NCI-H128 (cell line): ENCODE measurements around the gene KRTAP5-6.

ENCODE experiments used
- DNase-seq: peaks from one replicate; lab custom pipeline; 2025; ENCODE audit not compliant: unreplicated experiment; lab: John Stamatoyannopoulos, UW

Gene KRTAP5-6

DNA sequence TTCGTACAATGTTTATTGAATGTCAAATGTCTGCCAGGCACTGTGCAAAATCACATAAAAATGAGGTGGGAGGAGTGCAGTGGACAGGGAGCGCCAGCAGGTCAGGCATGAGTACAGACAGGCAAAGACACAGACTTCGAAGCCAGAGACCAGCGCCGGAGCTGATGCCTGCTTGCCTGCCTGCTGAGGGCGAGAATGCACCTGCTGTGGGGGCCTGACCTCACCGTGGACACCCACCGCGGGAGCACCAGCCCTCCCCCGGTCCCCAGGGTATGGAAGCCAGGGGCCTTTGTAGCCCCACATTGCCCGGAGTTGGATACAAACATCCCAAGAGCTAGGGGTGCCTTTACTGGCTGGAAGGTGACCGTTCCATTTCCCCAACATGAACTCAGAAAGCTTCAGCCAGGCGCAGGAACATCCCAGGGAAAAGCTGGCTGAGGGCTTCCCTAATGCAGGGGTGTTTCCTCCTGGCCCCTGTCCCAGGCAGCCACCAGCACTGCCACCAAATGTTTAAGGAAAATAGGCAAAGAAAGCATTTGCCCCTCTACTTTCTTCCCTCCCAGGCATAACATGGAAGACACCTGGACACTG, 35.5 kb downstream of the KRTAP5-6 start:
- no peak for DNase-seq

GRCh38 chr11:1733009-1733715, 36.2 kb downstream of the KRTAP5-6 start:
- DNase-seq, result no peak

DNA sequence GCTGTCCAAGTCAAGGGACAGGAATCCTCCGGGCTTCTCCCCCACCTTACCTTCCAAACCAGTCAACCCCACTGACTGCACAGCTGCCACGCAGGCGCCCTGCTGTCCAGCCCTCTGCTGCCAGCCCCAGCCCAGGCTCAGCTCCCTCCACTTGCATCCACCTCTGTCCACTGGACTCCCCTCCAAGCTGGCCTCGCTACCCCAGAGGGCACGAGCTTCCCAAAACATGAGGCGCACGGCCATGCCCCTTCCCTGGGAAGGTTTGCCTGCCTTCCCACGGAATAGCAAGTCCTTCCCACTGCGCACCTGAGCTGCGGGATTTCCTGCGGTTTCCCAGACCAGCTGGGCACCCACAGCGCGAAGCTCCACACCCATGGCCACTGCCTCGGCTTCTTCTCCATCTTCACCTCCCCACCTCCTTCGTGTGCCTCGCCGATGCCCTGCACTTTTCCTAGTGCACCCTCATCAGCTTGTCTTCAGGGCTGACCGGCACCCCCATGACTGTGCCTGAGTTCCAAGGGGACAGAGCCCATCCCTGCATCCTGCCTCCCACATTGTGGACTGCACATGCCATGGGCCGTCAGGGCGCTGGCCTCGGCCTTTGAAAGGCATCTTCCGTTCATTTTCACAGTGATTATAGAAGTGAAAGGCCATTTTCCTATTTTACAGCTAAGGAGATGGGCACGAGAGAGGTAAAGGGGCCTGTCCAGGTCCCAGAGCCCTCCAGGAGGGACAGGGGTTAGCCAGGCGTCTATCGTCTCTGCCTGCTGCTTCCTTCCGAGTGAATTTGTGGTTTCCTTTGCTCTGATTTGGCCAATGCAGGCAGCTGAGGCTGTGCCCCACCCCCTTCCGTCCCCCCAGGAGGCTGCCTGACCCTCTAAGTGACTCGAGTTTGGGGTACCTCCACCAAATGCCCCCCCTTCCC, 37.0 kb downstream of the KRTAP5-6 start:
- no peak for DNase-seq

DNA sequence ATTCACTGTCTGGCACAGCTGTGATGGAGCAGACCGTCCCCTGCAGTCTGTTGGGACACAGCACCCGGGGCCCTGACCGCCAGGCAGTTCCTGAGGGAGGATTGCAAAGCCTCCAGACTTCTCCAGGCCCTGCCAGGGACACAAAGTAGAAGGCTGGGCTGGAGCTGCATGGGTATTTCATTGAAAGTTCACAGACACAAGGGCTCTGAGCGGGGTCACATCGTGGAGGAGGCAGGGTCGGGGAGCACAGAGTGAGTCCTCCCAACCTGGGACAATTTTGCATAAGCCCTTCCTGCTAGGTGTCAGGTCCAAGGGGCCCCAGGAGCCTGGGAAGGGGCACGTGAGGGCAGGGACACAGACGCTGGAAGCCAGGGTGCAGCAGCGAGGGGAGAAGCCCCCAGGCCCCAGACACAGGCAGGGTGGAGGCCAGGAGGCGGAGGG, 37.7 kb downstream of the KRTAP5-6 start:
- DNase-seq, result no peak

GRCh38 chr11:1735271-1735670, 38.3 kb downstream of the KRTAP5-6 start:
- no peak for DNase-seq

GRCh38 chr11:1736447-1736992, 39.5 kb downstream of the KRTAP5-6 start:
- no peak for DNase-seq

DNA sequence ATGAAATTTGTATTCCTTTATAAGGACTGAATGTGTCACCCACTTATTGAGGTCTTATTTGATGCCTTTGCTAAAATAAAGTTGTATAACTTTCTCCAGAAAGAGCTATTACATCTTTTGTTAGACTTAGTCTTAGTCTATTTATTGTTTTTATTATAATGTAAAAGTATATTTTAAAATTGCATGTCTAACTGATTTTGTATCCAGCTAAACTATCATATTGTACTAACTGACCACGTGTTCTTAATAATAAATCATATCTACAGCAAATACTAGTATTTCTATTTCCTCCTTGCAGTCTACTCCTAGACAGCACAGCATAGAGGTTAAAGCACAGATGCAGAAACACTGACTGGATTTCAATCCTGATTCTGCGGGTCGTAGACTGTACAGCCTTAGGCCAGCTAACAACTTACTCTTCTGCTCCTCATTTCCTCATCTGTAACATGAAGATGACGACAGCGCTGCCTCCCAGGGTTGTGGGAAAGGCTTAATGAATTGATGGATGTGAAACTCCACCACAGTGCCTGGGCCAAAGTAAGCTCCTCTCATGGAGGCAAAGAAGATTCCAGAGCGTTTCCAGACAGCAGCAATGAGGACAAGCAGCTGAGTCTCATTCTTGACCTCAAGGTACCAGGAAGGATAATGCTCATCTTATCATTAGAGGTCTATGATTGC, 40.2 kb downstream of the KRTAP5-6 start:
- DNase-seq, result no peak

DNA sequence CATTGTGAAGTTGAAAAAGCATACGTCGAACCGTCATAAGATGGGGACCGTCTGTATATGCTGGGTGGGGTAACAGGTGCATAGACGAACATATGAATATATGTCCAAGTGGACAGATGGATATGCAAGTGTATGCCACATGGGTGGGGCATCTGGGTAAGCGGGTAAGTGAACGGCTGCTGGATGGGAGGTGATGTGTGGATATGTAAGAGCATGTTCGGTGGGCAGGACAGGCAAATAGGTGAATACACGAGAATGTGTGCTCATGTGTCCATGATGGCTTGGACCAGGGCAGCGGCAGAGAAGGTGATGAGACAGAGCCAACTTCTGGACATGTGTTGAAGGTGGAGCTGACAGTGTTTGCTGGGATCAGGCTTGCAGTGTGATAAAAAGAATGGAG, 41.4 kb downstream of the KRTAP5-6 start:
- no peak for DNase-seq

DNA sequence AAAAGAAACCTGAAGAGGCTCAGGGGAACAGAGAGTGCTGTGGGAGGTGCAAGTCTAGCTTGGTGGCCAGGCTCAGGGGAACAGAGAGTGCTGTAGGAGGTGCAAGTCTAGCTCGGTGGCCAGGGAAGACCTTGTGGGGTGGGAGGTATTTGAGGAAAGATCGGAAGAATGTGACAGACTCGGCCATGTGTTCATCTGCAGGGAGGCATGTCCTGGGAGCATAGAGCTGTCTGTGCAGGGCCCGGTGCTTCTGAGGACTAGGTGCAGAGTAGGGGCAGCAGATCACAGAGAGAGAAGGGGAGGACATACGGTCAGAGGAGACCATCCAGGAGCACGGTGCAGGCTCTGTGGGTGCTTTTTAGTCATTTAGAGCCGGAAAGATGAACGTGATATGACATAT, 42.6 kb downstream of the KRTAP5-6 start:
- DNase-seq, result no peak

GRCh38 chr11:1740786-1741530, 44.0 kb downstream of the KRTAP5-6 start:
- no peak for DNase-seq

DNA sequence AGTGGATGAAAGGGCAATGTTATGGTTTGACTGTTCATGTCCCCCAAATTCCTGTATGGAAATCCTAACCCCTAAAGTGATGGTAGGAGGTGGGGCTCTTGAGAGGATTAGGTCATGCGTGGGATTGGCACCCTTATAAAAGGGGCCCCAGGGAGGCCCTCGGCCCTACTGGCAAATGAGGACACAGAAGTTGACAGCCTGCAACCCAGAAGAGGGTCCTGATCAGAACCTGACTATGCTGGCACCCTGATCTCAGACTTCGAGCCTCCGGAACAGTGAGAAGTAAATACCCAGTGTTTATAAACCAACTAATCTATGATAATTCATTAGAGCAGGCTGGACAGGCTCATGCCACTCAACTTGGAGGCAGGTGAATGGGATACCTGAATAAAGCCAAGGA, 44.7 kb downstream of the KRTAP5-6 start:
- DNase-seq, result no peak

DNA sequence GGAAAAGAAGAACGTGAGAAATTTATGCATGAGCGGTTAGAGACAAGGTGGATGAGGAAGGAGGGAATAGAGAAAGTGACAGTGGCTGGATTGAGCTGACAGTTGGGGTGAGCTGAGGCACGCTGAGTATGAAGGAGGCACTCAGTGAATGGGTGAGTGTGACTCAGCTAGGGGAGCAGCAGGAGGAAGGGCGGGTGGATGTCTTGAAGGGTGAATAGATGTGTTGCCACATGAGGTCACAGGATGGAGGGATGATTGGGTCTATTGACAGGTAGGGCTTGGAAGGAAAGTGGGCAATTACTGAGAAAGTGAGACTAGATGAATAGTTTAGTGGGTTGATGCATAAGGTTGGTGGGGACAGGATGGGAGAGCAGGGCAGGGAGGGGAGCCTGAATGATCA, 45.4 kb downstream of the KRTAP5-6 start:
- DNase-seq, result no peak

GRCh38 chr11:1742869-1743584, 46.0 kb downstream of the KRTAP5-6 start:
- no peak for DNase-seq

DNA sequence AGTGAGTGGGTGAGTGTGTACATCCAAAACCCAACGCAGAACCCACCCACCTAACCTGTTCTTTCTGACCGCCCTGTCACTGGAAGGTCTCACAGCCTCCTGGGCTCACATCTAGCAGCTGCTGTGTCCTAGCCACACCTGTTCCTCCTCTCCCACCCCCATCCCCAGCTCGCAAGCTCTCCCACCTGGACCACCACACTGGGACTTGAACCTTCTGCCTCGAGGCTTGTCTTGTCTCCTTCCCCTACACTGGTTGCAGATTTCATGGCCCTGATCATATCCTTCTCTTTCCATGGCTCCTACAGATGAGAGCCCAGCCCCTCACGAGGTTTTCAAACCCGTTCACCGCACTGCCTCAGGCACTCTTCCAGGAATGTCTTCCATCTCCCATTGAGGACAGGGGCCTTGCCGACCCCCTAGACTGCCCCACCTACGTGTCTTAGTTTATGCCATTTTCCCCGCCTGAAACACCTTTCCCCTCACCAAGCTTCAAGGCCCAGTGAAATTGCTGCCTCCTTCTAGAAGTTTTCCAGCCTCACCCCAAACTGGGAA, 46.7 kb downstream of the KRTAP5-6 start:
- DNase-seq, result no peak

DNA sequence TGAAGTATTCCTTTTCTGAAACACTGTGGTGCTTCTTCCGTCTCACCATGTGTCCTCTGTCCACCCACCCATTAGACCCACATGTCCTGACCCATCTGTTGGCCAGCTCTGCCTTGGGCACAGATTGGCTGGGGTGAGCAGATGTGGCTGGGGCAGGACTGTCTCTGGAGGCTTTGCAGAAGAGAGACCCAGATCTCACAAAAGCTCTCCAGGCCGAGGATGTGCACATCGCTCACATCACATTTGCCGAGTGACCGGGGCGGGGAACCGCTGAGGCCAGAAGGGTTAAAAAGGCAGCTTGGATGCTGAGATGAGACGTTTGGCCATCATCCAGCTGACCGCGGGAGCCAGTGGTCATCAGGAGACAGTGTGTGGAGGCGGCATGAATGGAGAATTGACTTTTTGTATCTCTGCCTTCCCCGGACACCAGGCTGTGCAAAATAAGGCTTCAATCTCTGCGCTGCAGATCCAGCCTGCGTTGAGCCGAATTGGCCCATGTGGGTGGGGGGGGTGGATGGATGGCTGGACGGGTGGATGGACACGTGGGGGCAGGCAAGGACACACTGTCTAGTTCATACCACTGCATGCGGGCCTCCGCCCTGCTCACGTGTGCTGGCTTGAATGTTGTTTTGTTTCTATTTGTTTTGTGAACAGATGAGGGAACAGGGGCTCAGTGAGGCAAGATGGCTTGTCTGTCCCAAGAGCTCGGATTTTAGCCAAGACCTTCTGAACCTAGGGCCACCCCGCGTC, 47.3 kb downstream of the KRTAP5-6 start:
- DNase-seq, result no peak

DNA sequence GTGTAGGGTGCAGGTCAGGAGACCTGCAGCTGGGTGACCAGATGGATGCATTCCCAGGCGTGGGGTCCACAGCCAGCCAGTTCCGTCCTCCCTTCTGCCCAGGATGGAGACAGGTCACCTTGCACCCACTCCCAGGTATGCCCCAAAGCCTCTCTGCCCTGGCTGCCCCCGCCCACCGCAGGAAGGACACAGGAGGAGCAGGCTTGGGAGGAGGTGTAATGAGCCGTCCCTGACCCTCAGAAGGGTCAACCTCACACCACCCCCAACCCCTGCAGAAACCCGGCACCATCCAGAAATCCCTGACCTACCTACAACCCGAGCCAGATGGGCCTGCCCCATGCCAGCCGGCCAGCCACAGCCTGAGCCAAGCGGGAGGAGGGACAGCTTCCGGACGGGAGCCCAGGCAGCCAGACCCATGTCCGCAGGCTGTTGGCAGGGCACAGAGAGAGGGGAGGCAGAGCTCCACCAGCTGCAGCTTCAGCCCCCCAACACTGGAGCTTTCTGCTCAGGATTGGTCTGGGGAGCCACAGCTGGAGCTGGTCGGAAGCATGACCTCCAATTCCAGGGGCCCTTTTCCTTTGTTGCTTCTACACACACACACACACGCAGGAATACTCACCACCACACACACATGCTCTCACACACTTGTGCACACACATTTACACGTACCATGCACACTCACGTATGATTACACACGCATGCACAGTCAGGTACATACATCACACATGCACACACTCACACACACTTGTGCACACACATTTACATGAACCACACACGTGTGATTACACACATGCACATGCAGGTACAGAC, 48.1 kb downstream of the KRTAP5-6 start:
- no peak for DNase-seq

GRCh38 chr11:1745701-1746320, 48.8 kb downstream of the KRTAP5-6 start:
- DNase-seq, result no peak
